ENCODE measurements around the gene PTPN14. TPM values are rescaled to one million over a fixed set of nuclear protein-coding genes. Genes with fewer than 3 reads are reported as not detected.

The PTPN14 gene
- total and polyA plus RNA-seq, 2 of the 8 experiments (the other 6 are each of a cell fraction or from before 2014, with no cell fraction given), result 14.4 to 93.6 TPM

DNA sequence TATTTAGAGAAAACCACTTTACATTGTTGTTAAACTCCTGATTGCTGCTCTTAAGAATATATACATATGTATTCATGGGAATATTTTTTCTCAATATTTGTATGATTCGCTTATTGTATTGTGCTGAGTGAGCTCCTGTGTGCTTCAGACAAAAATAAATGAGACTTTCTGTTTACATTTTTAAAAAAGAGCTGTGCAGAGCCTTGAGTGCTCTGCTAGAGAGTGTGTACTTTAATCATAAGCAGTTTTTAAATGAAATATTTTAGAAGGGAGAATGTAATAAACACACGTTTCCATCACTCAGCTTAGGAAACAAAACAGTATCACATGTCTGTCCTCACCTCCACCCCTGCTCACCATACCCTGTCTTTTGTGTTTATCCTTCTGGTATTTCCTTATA is 9.7 kb downstream of the PTPN14 start:
- Histone ChIP-seq H3K23me2 (ENCODE audit: low read depth, low read length) (no peaks in the 10 kb centered on the region), H3K9me3 (ENCODE audit: insufficient read depth in 2 of 2, low read depth in 1 of 2, low read length in 1 of 2) (no peaks in the 10 kb centered on the region), H3K18ac (ENCODE audit: extremely low read depth, low read length) (no peak overlapping the region), H3K79me2 (ENCODE audit: control insufficient read depth in 1 of 2, insufficient read depth in 2 of 2, low read length in 2 of 2) (peaks cover 11 to 96% of the 10 kb centered on the region in 2 experiments), H3K4me1 (replicated peaks in 1 of 4; ENCODE audit: control insufficient read depth in 3 of 4, insufficient read depth in 4 of 4, low read length in 3 of 4) (peaks cover 0 to 4% (median 2%) of the 10 kb centered on the region in 4 experiments; a peak in 3 of 7 replicates), H3K27me3 (replicated peaks in 1 of 4; ENCODE audit: control insufficient read depth in 3 of 4, extremely low read depth in 1 of 4, insufficient read depth in 3 of 4, low read length in 3 of 4) (no peaks in the 10 kb centered on the region), H2BK12ac (ENCODE audit: low read depth, low read length) (no peak overlapping the region), H2AFZ (ENCODE audit: low read length) (no peak overlapping the region), H3K27ac (ENCODE audit: low read depth, low read length) (no peak overlapping the region), H2BK5ac (ENCODE audit: low read depth, low read length) (no peak overlapping the region), H2BK15ac (ENCODE audit: low read length) (no peak overlapping the region), H3K4me2 (ENCODE audit: insufficient read depth in 1 of 2, low read depth in 2 of 2, low read length in 2 of 2) (no peak overlapping the region), H2BK120ac (replicated peaks; ENCODE audit: low read depth, low read length) (no peak overlapping the region), H4K91ac (replicated peaks; ENCODE audit: insufficient read length, low read length) (no peak overlapping the region), H2AK5ac (ENCODE audit: low read depth, low read length) (no peak overlapping the region), H3K4me3 (ENCODE audit: extremely low read depth in 1 of 4, insufficient read depth in 2 of 4, low read depth in 3 of 4, low read length in 4 of 4) (no peak overlapping the region), H3K14ac (ENCODE audit: insufficient read length) (no peak overlapping the region), H3K4ac (replicated peaks; ENCODE audit: insufficient read length, low read depth, low read length) (no peak overlapping the region), H3K23ac (ENCODE audit: insufficient read length) (no peak overlapping the region), H3K79me1 (ENCODE audit: low read depth, low read length) (peaks cover 13% of the 10 kb centered on the region), H3K9ac (replicated peaks in 1 of 4; ENCODE audit: extremely low read depth in 1 of 4, low read depth in 3 of 4, low read length in 3 of 4) (no peak overlapping the region), H4K5ac (ENCODE audit: insufficient read length, low read depth, low read length) (no peak overlapping the region), H4K8ac (ENCODE audit: extremely low read depth, insufficient read depth, low read length) (no peak overlapping the region), H3K56ac (replicated peaks; ENCODE audit: insufficient read length, low read depth, low read length) (no peak overlapping the region), H2BK20ac (ENCODE audit: low read length) (no peak overlapping the region), H4K20me1 (replicated peaks in 1 of 2; ENCODE audit: control insufficient read depth in 1 of 2, insufficient read depth in 2 of 2, low read length in 2 of 2) (peaks cover 6 to 10% of the 10 kb centered on the region in 2 experiments), H3K36me3 (ENCODE audit: control insufficient read depth in 2 of 4, insufficient read depth in 4 of 4, low read length in 3 of 4) (no peaks in the 10 kb centered on the region)
- CTCF ChIA-PET (ENCODE audit: partially characterized antibody), result interaction anchor here (1.0 to 4.7 kb wide), 7 partner anchors 9 to 214 kb away, joined by 3 to 26 read pairs (median 5); partner anchors contain the start of gene PTPN14
- 98% methylated on average over 2 of the region's 2 CpGs; no CpG with 5 or more reads in 1 of the 2 experiments for WGBS, 2 experiments (ENCODE audit: extremely low coverage in 1 of 2, insufficient coverage in 1 of 2, insufficient read length in 1 of 2, insufficient replicate concordance in 2 of 2, low coverage in 1 of 2, low lambda C conversion rate in 2 of 2, missing lambda C conversion rate in 1 of 2)
- DNase-seq (ENCODE audit: low read depth in 1 of 2, low spot score in 2 of 2), result no peak
- no peak for FAIRE-seq
- POLR2A ChIA-PET (ENCODE audit: partially characterized antibody), result interaction anchor here (8.9 kb wide), 1 partner anchor 10 kb away, joined by 99 read pairs; the partner anchor contains the start of gene PTPN14
- TF ChIP-seq KDM5A (IDR thresholded peaks at IDR 0.05; ENCODE audit: low read length) (no peak), SRF (IDR thresholded peaks at IDR 0.05; ENCODE audit: low read depth, low read length) (no peak), TAF7 (optimal IDR thresholded peaks at IDR 0.05; ENCODE audit: borderline replicate concordance, low read depth, low read length) (no peak), GABPA (IDR thresholded peaks at IDR 0.05; ENCODE audit: borderline replicate concordance, insufficient read depth, low read length) (no peak), E2F6 (IDR thresholded peaks at IDR 0.05) (no peak), MAFK (IDR thresholded peaks at IDR 0.05; ENCODE audit: low read depth, low read length) (no peak), SIN3A (conservative IDR thresholded peaks at IDR 0.05 in 1 of 2, IDR thresholded peaks at IDR 0.05 in 1 of 2; ENCODE audit: low read depth in 1 of 2, low read length in 2 of 2) (no peak), SIX5 (IDR thresholded peaks at IDR 0.05; ENCODE audit: low read depth, low read length) (no peak), POU5F1 (IDR thresholded peaks at IDR 0.05; ENCODE audit: low read depth, low read length) (no peak), NRF1 (IDR thresholded peaks at IDR 0.05; ENCODE audit: low read depth, low read length) (no peak), TEAD4 (IDR thresholded peaks at IDR 0.05; ENCODE audit: low read depth, low read length) (no peak)
